ENCODE results near the gene NRG3.

NRG3 gene

DNA sequence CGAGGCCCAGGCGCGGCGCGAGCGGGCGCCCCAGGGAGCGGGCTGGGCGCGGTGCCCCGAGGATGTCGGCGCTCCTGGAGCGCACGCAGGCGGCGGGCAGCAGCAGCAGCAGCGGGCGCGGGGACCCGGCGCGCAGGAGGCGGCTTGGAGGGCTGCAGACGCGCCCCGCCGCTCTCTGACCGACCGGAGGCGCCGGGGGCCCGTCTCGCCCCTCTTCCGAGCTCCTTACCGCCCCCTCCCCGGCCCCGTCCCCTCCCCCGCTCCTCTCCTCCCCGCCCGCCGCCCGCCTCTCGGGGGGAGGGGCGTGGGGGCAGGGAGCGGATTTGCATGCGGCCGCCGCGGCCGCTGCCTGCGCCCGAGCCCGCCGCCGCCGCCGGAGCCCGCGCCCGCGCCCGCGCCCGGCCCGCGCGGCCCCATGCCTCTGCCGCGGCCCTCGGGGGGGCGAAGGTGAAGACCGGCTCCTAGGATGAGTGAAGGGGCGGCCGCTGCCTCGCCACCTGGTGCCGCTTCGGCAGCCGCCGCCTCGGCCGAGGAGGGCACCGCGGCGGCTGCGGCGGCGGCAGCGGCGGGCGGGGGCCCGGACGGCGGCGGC is at the start of gene NRG3:
Gene NRG3 (plus strand): TSS at position 320 of the 592 bp plus-strand sequence.
- DNase-seq: no peak

DNA sequence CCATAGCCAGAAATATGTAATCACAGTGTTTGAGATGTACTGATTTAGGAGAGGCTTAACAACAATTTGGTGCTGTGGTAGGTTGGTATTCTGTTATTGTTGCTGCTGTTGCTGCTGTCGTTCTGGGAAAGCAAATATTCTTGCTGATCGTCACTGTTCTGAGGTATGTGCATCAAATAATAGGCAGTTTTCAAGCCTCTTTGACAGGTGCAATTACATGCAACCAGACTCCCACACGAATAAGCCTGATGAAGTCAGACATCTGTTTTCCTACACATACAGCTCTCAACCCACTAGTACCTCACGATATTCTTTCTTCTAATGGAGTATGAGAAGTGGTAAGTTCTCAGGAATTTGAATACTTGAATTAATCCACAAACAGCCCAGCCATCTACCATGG is 46.7 kb upstream of the NRG3 start:
- DNase-seq: no peak

DNA sequence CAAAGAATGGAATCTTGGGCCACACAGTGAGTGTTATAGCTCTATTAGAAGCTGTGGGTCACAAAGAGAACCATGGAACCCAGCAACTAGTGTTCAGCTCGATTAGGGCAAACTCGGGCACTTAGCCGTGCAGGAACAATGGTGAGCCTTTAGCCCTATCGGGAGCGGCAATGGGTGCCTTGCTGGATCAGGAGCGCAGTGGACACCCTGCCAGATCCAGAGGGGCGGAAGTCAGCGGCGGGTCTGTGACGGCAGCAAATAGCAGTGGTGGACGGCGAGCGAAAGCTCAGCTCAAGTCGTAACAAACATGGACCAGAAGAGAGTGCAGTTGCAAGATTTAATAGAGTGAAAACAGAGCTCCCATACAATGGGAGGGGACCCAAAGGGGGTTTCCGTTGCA is 43.9 kb upstream of the NRG3 start:
- no peak for DNase-seq

DNA sequence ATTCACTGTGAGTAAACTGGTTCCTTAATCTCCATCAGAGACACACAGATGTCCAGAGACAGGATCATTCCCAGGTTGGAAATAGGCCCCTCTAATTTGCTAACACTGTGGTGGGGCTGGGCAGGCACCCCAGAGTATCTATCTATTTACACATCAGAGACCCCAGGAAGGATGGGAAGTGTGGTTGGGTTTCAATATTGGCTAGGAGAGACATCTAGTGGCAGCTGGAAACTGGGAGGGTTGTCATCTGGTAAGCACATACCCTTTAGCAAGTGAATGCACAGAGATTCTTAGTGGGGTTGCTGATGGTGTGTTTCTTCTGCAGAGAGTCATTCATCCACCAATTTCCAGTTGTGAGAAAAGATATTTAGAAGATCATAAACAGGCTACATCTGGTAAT is 36.0 kb upstream of the NRG3 start:
- no peak for DNase-seq

DNA sequence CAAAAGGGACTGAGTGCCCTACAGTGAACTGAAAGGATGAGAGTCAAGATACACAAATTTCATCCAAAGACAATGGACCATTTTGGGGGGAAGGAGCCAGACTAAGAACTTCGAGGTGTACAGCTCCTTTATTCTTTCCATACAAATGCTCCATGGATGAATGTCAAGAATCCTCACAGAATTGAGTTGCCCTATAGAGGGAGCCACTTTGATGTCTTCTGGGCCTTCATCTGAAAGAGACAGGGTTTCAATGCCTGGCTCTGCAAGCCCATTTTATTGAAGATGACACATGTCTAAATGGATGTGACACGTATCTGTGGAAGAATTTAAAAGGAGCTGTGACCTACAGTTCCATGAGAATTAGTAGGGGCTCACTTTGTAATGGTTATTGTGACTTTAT is 32.0 kb upstream of the NRG3 start:
- DNase-seq: no peak

DNA sequence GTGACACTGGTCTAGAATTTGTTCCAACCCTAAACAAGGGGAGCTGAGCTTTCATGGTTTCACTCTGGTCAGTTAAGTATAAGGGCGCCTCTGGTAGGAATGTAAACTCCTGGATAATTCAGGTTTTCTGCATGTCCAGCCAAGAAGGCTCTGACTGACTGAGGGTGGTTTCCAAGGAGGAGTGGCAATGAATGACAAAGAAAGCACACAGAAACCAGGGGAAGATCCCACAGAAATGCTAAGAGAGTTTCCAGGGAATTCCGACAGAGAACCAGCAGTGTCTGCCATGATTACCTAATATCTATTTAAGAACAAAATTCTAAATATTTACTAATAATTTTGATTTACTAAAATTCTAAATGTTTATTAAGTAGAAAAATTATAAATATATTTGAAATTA is 27.3 kb upstream of the NRG3 start:
- no peak for DNase-seq

DNA sequence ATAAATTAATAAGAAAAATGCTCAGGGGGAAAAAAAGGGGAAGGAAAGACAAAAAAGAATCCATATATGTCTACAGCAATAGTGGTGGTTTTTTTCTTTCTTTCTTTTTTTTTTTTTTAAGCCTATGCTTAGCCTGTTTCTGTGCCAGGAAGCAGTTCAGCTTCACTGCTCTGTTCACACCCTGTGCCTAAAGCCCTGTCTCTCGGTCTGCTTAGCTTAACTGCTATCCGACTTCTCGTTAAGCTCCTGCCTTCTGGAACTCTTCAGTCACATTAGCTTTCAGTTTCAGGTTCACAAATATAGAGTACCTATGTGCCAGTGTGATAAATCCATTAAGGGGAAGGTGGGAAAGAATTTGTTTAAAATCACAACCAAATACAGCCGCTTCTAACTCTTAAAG is 26.5 kb upstream of the NRG3 start:
- no peak for DNase-seq

DNA sequence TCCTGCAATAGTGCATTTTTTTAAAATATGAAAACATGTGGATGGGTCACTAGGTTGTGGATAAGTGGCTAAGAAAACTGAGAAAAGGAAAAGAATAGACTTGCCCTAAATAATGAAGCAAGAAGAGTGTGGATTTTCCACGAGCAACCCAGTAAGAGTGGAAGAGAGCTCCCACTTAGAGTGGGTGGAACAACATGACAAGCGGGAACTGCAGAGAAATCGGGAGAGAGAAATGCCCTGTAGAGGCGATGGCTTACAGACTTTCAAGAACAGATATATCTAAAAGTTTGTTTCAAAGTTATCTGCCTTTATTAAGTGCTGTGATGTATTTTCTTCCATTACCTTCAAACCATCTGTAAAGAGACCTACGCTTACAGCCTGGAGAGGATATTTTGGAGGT is 26.1 kb upstream of the NRG3 start:
- no peak for DNase-seq

DNA sequence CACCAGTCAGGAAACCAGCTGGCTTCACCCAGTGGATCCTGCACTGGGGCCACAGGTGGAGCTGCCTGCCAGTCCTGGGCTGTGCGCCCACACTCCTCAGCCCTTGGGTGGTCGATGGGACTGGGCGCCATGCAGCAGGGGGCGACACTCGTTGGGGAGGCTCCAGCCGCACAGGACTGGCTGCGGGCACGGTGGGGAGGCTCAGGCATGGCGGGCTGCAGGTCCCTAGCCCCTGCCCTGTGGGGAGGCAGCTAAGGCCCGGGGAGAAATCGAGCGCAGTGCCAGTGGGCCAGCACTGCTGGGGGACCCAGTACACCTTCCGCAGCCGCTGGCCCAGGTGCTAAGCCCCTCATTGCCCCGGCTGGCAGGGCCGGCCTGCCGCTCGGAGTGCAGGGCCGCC is 12.4 kb upstream of the NRG3 start:
- DNase-seq: no peak

DNA sequence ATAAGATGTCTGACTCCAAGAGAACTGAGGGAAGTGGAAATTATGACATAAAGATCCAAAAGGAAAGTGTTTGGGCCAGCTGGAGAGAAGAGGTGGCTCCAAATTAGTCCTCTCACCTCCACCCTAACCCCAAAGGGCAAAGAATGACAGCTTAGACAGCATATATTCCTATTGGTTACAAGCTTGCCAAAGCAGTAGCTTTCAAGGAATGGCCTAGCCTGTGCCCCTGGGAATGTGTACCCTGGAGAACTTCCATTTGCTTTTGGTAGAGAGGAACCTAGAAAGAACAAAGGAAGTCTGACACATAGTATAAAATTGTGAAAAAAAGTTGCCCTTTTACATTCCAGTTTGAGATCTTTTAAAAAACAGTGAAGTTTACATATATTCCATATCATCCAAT is 11.2 kb upstream of the NRG3 start:
- DNase-seq: no peak

DNA sequence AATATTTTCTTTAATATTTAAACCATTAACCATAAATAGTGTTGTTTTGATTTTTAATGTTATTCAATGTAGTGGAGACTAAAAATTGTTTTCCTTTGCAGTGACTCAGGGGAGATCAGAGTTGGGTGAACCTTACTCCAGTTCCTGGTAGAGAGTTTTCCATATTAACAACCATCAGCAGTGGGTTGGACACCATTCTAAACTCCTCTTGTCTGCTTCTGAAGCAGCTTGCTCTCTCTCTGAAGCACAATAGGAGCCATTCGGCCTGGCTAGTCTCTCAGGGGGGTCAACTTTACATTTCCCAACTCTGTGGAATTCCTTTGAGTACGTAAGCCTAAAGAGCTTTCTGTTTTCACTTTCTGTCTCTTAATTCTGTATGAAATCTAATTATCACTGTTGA is 9.4 kb upstream of the NRG3 start:
- DNase-seq: no peak

DNA sequence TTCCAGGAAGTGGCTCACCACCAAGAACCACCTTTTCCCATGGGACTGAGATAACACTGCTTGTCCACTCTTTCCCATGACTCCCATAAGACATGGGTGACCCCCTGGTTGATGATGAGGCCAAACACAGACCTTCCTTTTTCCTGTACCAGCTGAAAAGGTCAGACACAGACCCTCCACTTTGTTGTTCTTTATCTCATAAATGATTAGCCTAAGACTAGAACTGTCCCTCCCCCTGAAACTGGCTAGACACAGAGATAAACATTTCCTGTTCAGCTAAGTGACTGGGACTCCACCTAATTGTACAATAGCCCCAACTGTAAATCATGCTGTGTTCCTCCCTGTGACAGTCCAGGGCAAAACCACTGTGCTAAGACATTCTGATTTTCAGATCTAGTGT is 8.2 kb upstream of the NRG3 start:
- DNase-seq: no peak

DNA sequence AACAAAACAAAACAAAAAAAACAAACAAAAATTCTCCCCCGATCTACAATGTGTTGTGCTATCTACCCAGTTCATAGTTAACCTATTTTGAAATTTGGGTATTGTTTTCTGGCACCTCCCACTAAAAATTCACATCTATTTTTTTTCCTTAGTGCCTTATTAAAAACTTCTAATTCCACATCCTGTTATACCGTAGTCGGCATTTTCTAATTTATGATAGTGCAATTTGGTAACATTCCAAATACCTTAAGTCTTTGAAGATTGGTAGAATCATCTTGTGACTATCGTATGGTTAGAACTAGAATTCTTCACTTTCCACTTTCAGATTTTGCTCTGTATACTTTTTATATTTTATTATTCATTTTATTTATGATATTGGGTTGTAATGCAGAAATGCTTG is 4.5 kb upstream of the NRG3 start:
- DNase-seq: no peak

DNA sequence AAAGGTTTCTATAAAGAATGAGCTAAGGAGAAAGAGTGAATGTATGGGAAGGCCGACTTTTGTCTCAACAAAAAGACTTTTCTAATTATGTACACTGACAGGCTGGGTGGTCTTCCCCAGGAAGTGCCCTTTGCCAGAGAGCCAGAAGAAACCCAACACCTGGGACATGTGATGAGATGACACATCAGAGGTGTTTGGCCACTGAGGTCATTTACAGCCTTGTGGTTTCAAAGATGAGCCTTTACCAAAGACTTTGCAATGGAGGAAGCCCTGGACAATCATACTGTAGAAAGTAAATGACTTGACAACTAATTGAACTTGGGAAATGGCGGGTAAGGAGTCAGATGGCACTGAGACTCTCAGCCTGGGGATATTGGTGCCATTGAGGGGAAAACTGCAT is 3.4 kb upstream of the NRG3 start:
- DNase-seq: no peak

DNA sequence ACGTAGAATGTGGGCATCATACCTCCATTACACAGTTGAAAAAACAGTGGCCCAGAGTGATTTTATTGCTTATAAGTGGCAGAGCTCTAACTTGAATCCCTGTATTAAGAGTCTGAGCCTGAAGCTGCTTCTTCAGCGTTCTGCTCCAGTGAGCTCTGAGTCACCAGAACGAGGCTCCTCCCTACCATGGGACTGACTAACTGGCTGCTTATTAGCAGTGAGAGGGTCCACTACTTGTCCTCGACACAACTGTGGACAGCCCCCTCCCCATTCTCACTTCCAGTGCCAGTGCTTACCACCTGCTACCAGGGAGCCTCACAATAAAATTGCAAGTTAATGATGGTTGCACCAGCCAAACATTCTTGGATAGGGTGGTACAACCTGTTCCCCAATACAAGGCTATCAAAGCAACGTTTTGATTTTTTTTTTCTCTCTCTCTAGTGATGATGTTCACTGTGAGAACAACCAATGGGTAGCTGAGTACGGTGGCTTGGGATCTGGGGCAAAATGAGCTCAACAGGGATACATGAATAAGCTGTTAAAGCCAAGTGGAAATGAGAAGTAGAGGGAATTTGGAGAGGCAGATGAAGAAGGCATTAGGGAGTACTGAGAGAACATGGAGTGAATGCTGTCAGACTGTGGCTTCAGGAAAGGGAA is 2.7 kb upstream of the NRG3 start:
- no peak for DNase-seq

DNA sequence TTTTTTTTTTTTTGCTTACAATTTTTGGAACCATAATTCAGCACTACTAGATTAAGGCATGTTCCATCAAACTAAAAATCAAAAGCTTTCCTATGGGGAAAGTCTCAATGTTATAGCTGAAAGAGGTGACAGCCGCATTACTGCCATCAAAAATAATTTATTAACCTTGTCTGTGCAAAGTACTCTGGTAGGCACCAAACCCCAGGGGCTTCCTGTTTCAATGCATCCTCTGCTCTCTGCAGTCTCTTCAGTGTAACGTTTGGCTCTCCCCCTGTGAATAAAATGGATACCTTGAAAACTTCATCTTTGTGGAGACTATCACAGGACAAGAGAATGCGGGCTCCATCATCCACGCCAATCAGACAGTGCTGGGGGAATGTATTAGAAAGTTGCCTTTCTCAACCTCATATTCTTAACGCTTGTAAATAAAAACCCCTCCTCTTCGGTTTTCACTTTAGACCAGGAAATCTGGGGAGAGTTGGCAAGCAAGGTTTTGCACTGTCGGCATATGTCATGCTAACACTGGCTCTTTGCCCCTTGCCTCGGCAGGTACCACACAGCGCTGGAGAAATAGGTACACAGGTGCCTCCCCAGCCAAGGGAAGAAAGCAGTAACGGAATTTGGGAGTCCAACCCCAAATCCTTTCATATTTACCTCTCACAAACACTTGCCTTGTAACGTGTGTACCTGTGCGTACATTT is 1.6 kb upstream of the NRG3 start:
- no peak for DNase-seq

DNA sequence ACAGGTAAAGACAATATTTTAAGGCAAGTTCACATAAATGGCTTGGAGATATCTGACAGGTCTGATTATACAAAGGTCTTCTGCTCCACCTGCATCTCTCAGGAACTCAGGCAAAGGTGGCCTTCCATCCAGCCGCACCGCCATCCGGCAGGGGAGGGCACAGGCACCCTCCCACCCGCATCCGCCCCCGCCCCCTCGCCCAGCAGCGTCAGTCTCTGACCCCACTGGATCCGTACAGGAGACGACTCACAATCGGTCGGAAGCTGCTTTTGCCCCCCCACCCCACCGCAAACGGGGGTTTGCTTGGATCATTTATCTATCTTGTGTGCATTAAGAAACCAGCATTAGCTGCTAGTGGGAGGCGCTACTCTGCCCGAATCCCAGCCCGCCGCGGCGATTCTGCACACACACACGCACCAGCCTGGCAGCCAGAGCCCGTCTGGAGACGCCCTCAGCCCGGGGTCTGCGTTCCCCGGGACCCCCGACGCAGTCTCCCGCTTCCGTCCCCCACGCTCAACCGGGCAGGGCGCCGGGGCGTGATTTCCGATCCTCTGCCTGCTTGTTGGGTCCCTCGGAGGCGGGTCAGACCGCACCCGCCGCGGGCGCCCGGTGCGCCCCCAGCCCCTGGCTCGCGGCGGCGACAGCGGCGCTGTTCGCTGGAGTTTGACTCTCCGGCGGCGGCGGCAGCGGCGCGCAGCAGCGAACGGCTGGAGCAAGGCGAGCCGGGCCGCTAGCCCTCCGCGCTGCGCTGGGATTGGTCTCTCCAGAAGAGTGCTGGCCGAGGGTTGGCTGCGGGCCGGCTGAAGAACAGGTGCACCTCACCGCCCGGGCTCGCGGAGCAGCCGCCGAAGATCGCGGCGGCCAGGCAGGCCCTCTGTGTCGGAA is 820 bp upstream of the NRG3 start:
- no peak for DNase-seq

DNA sequence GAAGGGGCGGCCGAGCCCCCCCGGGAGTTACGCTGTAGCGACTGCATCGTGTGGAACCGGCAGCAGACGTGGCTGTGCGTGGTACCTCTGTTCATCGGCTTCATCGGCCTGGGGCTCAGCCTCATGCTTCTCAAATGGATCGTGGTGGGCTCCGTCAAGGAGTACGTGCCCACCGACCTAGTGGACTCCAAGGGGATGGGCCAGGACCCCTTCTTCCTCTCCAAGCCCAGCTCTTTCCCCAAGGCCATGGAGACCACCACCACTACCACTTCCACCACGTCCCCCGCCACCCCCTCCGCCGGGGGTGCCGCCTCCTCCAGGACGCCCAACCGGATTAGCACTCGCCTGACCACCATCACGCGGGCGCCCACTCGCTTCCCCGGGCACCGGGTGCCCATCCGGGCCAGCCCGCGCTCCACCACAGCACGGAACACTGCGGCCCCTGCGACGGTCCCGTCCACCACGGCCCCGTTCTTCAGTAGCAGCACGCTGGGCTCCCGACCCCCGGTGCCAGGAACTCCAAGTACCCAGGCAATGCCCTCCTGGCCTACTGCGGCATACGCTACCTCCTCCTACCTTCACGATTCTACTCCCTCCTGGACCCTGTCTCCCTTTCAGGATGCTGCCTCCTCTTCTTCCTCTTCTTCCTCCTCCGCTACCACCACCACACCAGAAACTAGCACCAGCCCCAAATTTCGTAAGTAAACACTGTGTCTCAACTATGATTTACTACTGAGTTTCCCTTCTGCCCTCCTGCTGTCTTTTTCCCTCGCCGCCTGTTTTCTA is 666 bp downstream of the NRG3 start:
- DNase-seq: no peak

DNA sequence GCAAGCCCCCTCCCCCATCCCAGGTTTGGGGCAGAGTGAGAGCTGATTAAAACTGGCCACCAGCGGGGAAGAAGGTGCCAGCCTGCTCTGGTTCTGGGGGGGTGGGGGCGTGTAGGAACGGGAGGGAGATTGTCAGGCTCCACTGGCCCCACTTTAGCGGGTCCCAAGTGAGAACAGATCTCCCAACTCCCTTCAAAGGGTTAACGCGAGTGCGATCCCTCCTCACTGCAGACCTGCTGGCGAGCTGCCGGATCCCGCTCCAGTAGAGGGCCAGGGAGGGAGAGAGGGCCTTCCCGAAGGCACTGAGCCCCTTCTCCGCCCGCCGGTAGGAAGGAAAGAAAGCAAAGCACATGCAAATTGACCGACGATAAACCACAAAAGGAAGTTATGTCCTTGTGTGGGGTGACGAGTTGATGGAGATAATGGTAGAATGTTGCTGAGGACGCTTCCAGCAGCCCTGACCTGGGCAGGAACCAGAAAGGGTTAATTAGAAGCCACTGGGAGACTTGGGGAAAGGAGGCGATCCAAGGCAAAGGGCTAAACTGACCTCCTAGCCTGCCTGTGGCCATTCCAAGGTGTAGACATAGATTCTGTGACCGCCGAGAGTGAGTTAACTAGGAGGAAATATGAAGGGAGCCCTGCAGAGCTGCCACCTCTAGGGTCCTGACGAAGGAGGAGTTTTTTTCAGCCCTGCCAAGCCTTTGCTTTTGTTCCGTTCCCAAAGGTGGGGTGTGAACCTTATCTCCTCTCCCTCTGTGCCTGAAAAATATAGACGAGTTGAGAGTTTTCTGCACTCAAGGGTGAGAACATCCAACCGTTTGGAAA is 1.5 kb downstream of the NRG3 start:
- DNase-seq: no peak

DNA sequence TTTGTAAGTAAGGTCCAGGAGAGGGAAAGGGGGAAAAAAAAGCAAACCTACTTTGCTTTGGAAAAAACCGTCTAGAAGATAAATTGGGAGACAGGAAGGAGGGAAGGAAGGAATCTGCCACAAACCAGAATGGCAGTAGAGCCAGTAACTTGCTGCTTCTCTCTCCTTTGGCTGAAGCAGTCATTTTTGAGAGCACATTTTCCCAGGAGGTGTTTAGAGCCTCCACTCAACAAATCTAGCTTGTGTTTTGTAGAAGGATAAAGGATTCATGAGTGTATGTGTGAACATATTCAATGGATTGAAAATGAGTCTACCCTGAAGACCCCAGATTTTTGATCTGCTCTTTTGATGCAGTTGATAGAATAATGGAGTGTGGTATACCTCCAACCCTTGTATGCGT is 2.6 kb downstream of the NRG3 start:
- no peak for DNase-seq

DNA sequence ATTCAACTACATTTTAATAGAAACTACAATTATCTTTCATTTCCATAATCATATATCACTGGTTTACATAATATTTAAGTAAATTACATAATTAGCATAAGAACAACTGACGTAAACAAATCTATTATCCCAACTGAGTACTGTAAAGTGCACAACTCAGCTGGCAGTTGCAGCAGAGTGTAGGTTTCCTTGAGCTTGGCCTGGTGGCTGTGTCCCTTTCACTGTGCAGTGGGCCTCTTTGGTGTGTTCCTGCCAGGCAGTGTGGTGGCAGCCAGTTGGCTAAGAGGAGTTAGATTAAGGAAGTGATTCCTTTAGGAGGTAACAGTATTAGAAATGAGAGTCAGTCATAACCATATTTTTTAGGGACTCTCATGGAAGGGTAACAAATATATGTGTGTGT is 7.0 kb downstream of the NRG3 start:
- DNase-seq: no peak

DNA sequence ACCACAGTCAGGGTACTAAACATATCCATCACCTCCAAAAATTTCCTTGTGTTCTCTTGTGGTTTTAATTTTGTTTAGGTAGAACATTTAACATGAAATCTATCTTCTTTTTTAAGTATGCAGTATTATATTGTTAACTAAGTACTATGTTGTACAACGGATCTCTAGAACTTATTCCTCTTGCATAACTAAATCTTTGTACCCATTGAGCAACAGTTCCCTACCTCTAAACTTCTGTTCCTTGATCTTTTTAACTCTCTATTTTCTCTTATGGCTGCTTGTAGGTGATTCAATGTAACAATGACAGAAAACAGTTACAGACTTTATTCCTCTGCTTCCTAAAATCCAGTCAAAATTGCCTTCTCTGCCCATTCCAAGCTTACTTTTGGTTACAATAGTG is 9.9 kb downstream of the NRG3 start:
- no peak for DNase-seq
